ENCODE results near the gene CDCP1. TPM values are rescaled to one million over a fixed set of nuclear protein-coding genes. Genes with fewer than 3 reads are reported as not detected.

CDCP1 gene
- total RNA-seq, 1 experiment from 2014 or later = 180 TPM

- H3K4me1 Mint-ChIP-seq (ENCODE audit: insufficient read depth, unreplicated experiment) = peaks cover 11% of the 10 kb centered on the region
- CTCF ChIA-PET = interaction anchor here (0.6 to 1.4 kb wide), 5 partner anchors 10 to 669 kb away, joined by 3 to 5 read pairs (median 3); no protein-coding TSS in a partner anchor
Measured at GRCh38 chr3:45097296-45097883, 48.8 kb downstream of the CDCP1 start.

GRCh38 chr3:45095916-45096526 lies 50.2 kb downstream of the CDCP1 start:
- no peak for TF ChIP-seq CTCF (IDR thresholded peaks at IDR 0.05; ENCODE audit: unreplicated experiment)
- Mint-ChIP-seq H3K4me1 (ENCODE audit: insufficient read depth, unreplicated experiment) (peaks cover 11% of the 10 kb centered on the region), H3K9me3 (ENCODE audit: unreplicated experiment) (no peaks in the 10 kb centered on the region), H3K27me3 (ENCODE audit: insufficient read depth, unreplicated experiment) (no peaks in the 10 kb centered on the region), H3K4me3 (ENCODE audit: unreplicated experiment) (no peak overlapping the region), H3K36me3 (ENCODE audit: insufficient read depth, unreplicated experiment) (peaks cover 77% of the 10 kb centered on the region), H3K27ac (ENCODE audit: low read depth, unreplicated experiment) (no peak overlapping the region)
- ChIA-PET CTCF (interaction anchor here (0.6 to 1.4 kb wide), 3 partner anchors 42 to 115 kb away, joined by 3 to 4 read pairs (median 3); no protein-coding TSS in a partner anchor), POLR2A (interaction anchor here (0.6 to 0.7 kb wide), 2 partner anchors 9 to 25 kb away, joined by 3 to 4 read pairs; no protein-coding TSS in a partner anchor)
- intact Hi-C loops (cut with micrococcal nuclease) = no loop called here
- DNase-seq (ENCODE audit: unreplicated experiment) = no peak
- BruUV-seq (replicated peaks) = no TSS peak

More at GRCh38 chr3:45097296-45097883, 48.8 kb downstream of the CDCP1 start:
- Mint-ChIP-seq H3K27ac (ENCODE audit: low read depth, unreplicated experiment) (peak overlapping the region; percentile 27), H3K27me3 (ENCODE audit: insufficient read depth, unreplicated experiment) (no peaks in the 10 kb centered on the region), H3K4me3 (ENCODE audit: unreplicated experiment) (no peak overlapping the region), H3K36me3 (ENCODE audit: insufficient read depth, unreplicated experiment) (peaks cover 74% of the 10 kb centered on the region), H3K9me3 (ENCODE audit: unreplicated experiment) (no peaks in the 10 kb centered on the region)
- intact Hi-C loops (cut with micrococcal nuclease) = no loop called here
- no peak for TF ChIP-seq CTCF (IDR thresholded peaks at IDR 0.05; ENCODE audit: unreplicated experiment)
- POLR2A ChIA-PET = interaction anchor here (0.7 kb wide), 1 partner anchor 9 kb away, joined by 3 read pairs; no protein-coding TSS in a partner anchor
- BruUV-seq (replicated peaks) = no TSS peak
- no peak for DNase-seq (ENCODE audit: unreplicated experiment)

- TF ChIP-seq CTCF (IDR thresholded peaks at IDR 0.05; ENCODE audit: unreplicated experiment) = no peak
- no TSS peak for BruUV-seq (replicated peaks)
- intact Hi-C loops (cut with micrococcal nuclease) = loop anchor here (5.0 kb wide), 2 partner anchors 54 to 119 kb away; partner anchors contain the start of gene CDCP1
- DNase-seq (ENCODE audit: unreplicated experiment) = no peak
- Mint-ChIP-seq H3K27me3 (ENCODE audit: insufficient read depth, unreplicated experiment) (no peaks in the 10 kb centered on the region), H3K9me3 (ENCODE audit: unreplicated experiment) (no peaks in the 10 kb centered on the region), H3K27ac (ENCODE audit: low read depth, unreplicated experiment) (peak overlapping the region; percentile 87), H3K36me3 (ENCODE audit: insufficient read depth, unreplicated experiment) (peaks cover 87% of the 10 kb centered on the region), H3K4me3 (ENCODE audit: unreplicated experiment) (no peak overlapping the region), H3K4me1 (ENCODE audit: insufficient read depth, unreplicated experiment) (peaks cover 18% of the 10 kb centered on the region)
- CTCF ChIA-PET = interaction anchor here (0.7 to 3.3 kb wide), 2 partner anchors 51 to 56 kb away, joined by 3 to 27 read pairs; no protein-coding TSS in a partner anchor
- POLR2A ChIA-PET = interaction anchor here (2.0 kb wide), 1 partner anchor 52 kb away, joined by 11 read pairs; the partner anchor contains the start of gene CDCP1
Measured at GRCh38 chr3:45093176-45093575, 53.0 kb downstream of the CDCP1 start.

Data from MCF 10A (cell line).